IMR-90 (cell line): ENCODE results near the gene TMEM14B. TPM values are rescaled to one million over a fixed set of nuclear protein-coding genes. Genes with fewer than 3 reads are reported as not detected.
A peak's percentile ranks its signal among the peaks of the same experiment; 100 is the strongest.

Source experiments
- ATAC-seq: fragments of 200-7000 bp; cut with Tn5 transposase; 2 replicates; pipeline ENCODE4 v1.9.1; 2020; ENCODE audit warnings: low read depth, mild to moderate bottlenecking, moderate library complexity
- BruUV-seq: library from RNA; stranded (reverse); fragments of 400-500 nt; replicated peaks from 2 replicates; lab custom pipeline; 2021; lab: Mats Ljungman, UMichigan
- CTCF ChIA-PET: fragments of 300-600 bp; formaldehyde crosslinking; extraction: SDS; loops from one replicate; lab custom pipeline; 2021; ENCODE audit warnings: antibody characterized with exemption; lab: Yijun Ruan, JAX
- POLR2A ChIA-PET: fragments of 300-600 bp; sonication (Branson Sonifier 250); formaldehyde crosslinking; loops from one replicate; lab custom pipeline; 2022; ENCODE audit warnings: antibody characterized with exemption; ENCODE audit not compliant: unreplicated experiment; lab: Charles Lee
- DNase-seq: peaks from one replicate; pipeline ENCODE4 v3.0.0; 2013
- H2AFZ ChIP-seq: replicated peaks from 2 replicates; pipeline ENCODE3; 2013; ENCODE audit warnings: low read length, mild to moderate bottlenecking; ENCODE audit not compliant: poor library complexity
- H2AK5ac ChIP-seq: 2 replicates; pipeline ENCODE4 v1.6.1; 2013; ENCODE audit warnings: low read depth, low read length, inconsistent platforms
- H2AK9ac ChIP-seq: replicated peaks from 2 replicates; pipeline ENCODE3; 2013; ENCODE audit warnings: mild to moderate bottlenecking, low read depth, low read length, moderate library complexity; ENCODE audit not compliant: poor library complexity
- H2BK120ac ChIP-seq: 2 replicates; pipeline ENCODE4 v1.6.1; 2013; ENCODE audit warnings: low read depth, low read length, inconsistent platforms
- H2BK15ac ChIP-seq: 3 replicates; pipeline ENCODE4 v1.6.1; 2013; ENCODE audit warnings: low read depth, low read length, inconsistent platforms
- H2BK20ac ChIP-seq: 2 replicates; pipeline ENCODE4 v1.6.1; 2013; ENCODE audit warnings: low read depth, mild to moderate bottlenecking, inconsistent platforms, low read length, moderate library complexity
- H2BK5ac ChIP-seq: 2 replicates; pipeline ENCODE4 v1.6.1; 2013; ENCODE audit warnings: mild to moderate bottlenecking, low read depth, low read length, inconsistent platforms; ENCODE audit not compliant: poor library complexity, severe bottlenecking
- H3K14ac ChIP-seq: replicated peaks from 2 replicates; pipeline ENCODE4 v1.6.1; 2013; ENCODE audit warnings: low read depth, low read length, inconsistent platforms
- H3K18ac ChIP-seq: 2 replicates; pipeline ENCODE4 v1.6.1; 2013; ENCODE audit warnings: low read depth, low read length, control low read depth
- H3K23ac ChIP-seq: 2 replicates; pipeline ENCODE4 v1.6.1; 2013; ENCODE audit warnings: low read depth, low read length, inconsistent platforms
- H3K27ac ChIP-seq: 2 replicates; pipeline ENCODE4 v1.5.1; 2013; ENCODE audit warnings: mild to moderate bottlenecking, control low read depth, low read length; ENCODE audit not compliant: insufficient read depth
- H3K27me3 ChIP-seq: 2 replicates; pipeline ENCODE4 v1.6.1; 2013; ENCODE audit warnings: low read length; ENCODE audit not compliant: control insufficient read depth, insufficient read depth
- H3K36me3 ChIP-seq: 2 replicates; pipeline ENCODE4 v1.6.1; 2013; ENCODE audit warnings: low read length, mixed read lengths; ENCODE audit not compliant: control insufficient read depth, insufficient read depth
- H3K4ac ChIP-seq: 2 replicates; pipeline ENCODE4 v1.6.1; 2013; ENCODE audit warnings: low read depth, low read length, inconsistent platforms
- H3K4me1 ChIP-seq: 2 replicates; pipeline ENCODE4 v1.6.1; 2013; ENCODE audit warnings: low read length, mixed read lengths; ENCODE audit not compliant: control insufficient read depth, insufficient read depth
- H3K4me2 ChIP-seq: 2 replicates; pipeline ENCODE4 v1.6.1; 2013; ENCODE audit warnings: low read depth, mild to moderate bottlenecking, control low read depth, low read length, moderate library complexity
- H3K4me3 ChIP-seq: 2 replicates; pipeline ENCODE4 v1.5.1; 2013; ENCODE audit warnings: low read depth, mild to moderate bottlenecking, control low read depth, low read length, moderate library complexity; ENCODE audit not compliant: insufficient read depth
- H3K56ac ChIP-seq: 2 replicates; pipeline ENCODE4 v1.6.1; 2013; ENCODE audit warnings: low read length, inconsistent platforms; ENCODE audit not compliant: insufficient read depth; ENCODE audit errors: extremely low read depth
- H3K79me1 ChIP-seq, 2 experiments: 2 replicates each; pipeline ENCODE4 v1.6.1; 2013; ENCODE audit warnings: low read length in 2 of 2, inconsistent platforms in 1 of 2, low read depth in 1 of 2
- H3K9ac ChIP-seq: 2 replicates; pipeline ENCODE4 v1.6.1; 2013; ENCODE audit warnings: low read depth, low read length, control low read depth
- H3K9me1 ChIP-seq: 2 replicates; pipeline ENCODE4 v1.6.1; 2013; ENCODE audit warnings: low read length, inconsistent platforms; ENCODE audit not compliant: insufficient read depth
- H3K9me3 ChIP-seq: 2 replicates; pipeline ENCODE4 v1.6.1; 2013; ENCODE audit warnings: low read length; ENCODE audit not compliant: control insufficient read depth, insufficient read depth
- H4K20me1 ChIP-seq: 2 replicates; pipeline ENCODE4 v1.6.1; 2013; ENCODE audit warnings: low read length, inconsistent platforms; ENCODE audit not compliant: insufficient read depth
- H4K5ac ChIP-seq: 2 replicates; pipeline ENCODE4 v1.6.1; 2013; ENCODE audit warnings: mild to moderate bottlenecking, low read depth, low read length, control low read depth
- H4K8ac ChIP-seq, 2 experiments: 2 replicates each; pipeline ENCODE4 v1.6.1; 2013; ENCODE audit warnings: low read depth in 2 of 2, low read length in 2 of 2, control low read depth in 1 of 2, inconsistent platforms in 1 of 2
- H4K91ac ChIP-seq: 2 replicates; pipeline ENCODE4 v1.6.1; 2013; ENCODE audit warnings: low read depth, low read length, inconsistent platforms; ENCODE audit not compliant: insufficient read depth
- CEBPB ChIP-seq: IDR thresholded peaks from 2 replicates; pipeline ENCODE4 v1.6.1; 2012; ENCODE audit warnings: low read depth, low read length, improper control_type of control experiment
- FOS ChIP-seq: fragments of 150-350 bp; IDR thresholded peaks from 2 replicates; pipeline ENCODE4 v1.6.1; 2016; ENCODE audit warnings: low read depth, low read length
- MAFK ChIP-seq: IDR thresholded peaks from 2 replicates; pipeline ENCODE4 v1.6.1; 2012; ENCODE audit warnings: low read depth, low read length, improper control_type of control experiment
- WGBS, 2 experiments: methylation state at CpG; one replicate each; pipeline versions ENCODE4 v1.1.5 to v1.1.7; 2013; ENCODE audit warnings: missing lambda C conversion rate in 2 of 2; ENCODE audit not compliant: insufficient read length in 1 of 2; ENCODE audit errors: extremely low coverage in 2 of 2; 5-methylcytosine and 5-hydroxymethylcytosine counted together
- dilution Hi-C: fragments of 300-500 bp; cut with HindIII; formaldehyde crosslinking; loops from one replicate; pipeline ENCODE4 v1.14.3; 2018; ENCODE audit warnings: low sequenced_read_pairs; ENCODE audit not compliant: unreplicated experiment
- in situ Hi-C: fragments of 300-500 bp; cut with MboI; formaldehyde crosslinking; loops from 3 replicates; pipeline ENCODE4 v1.14.3; 2019; ENCODE audit warnings: low sequenced_read_pairs, inconsistent platforms, mixed read lengths
- intact Hi-C: fragments of 100-400 bp; cut with micrococcal nuclease; formaldehyde crosslinking; loops from 2 replicates; pipeline ENCODE4 v1.10.0; 2022
- polyA plus RNA-seq, 3 experiments: library from polyadenylated mRNA; depleted of rRNA; stranded (reverse); fragments of >200 nt; gene quantifications; 2 replicates each; pipeline ENCODE4 v1.2.3, GENCODE V29; 2012; ENCODE audit warnings: low replicate concordance in 1 of 3
- total RNA-seq: library from RNA; depleted of rRNA; stranded (reverse); fragments of >200 nt; gene quantifications from 2 replicates; pipeline ENCODE4 v1.2.3, GENCODE V29; 2012
- TF ChIP-seq, protein P1 (sequence below): fragments of 150-350 bp; IDR thresholded peaks from 2 replicates; pipeline ENCODE4 v1.6.1; 2017; ENCODE audit warnings: mild to moderate bottlenecking, antibody characterized with exemption, low read length, low read depth

TMEM14B gene
- total and polyA plus RNA-seq, 2 of the 4 experiments (the other 2 are of a cell fraction), result 66.5 to 81.4 TPM

GRCh38 chr6:10800810-10801209, 53.2 kb downstream of the TMEM14B start:
- Histone ChIP-seq H3K4me3 (no peak overlapping the region), H4K8ac (no peak overlapping the region), H2AK5ac (no peak overlapping the region), H3K27ac (no peak overlapping the region), H2BK15ac (no peak overlapping the region), H3K9me3 (no peaks in the 10 kb centered on the region), H3K36me3 (no peaks in the 10 kb centered on the region), H3K9ac (no peak overlapping the region), H4K91ac (no peak overlapping the region), H3K4ac (no peak overlapping the region), H3K23ac (no peak overlapping the region), H3K56ac (no peak overlapping the region), H3K14ac (no peak overlapping the region), H4K20me1 (no peaks in the 10 kb centered on the region), H3K27me3 (no peaks in the 10 kb centered on the region), H2AFZ (no peak overlapping the region), H2BK5ac (no peak overlapping the region), H2AK9ac (no peak overlapping the region), H2BK120ac (no peak overlapping the region), H3K4me1 (no peaks in the 10 kb centered on the region), H3K18ac (no peak overlapping the region), H2BK20ac (no peak overlapping the region), H4K5ac (no peak overlapping the region), H3K4me2 (no peak overlapping the region), H3K9me1 (no peaks in the 10 kb centered on the region), H3K79me1 (no peaks in the 10 kb centered on the region)
- ATAC-seq (peak; percentile 77), DNase-seq (peak; percentile 60)
- WGBS, 2 experiments, result 38% methylated on average over 2 of the region's 3 CpGs; no CpG with 5 or more reads in 1 of the 2 experiments
- ChIA-PET POLR2A (no interaction called here), CTCF (interaction anchor here (0.6 to 1.0 kb wide), 6 partner anchors 18 to 322 kb away, joined by 3 to 9 read pairs (median 3); no protein-coding TSS in a partner anchor)
- in situ Hi-C loops, result loop anchor here (5.0 kb wide), 1 partner anchor 324 kb away; no protein-coding TSS in a partner anchor
- intact Hi-C loops, result loop anchor here (1.0 to 5.0 kb wide), 5 partner anchors 79 to 323 kb away; partner anchors contain the start of genes C6orf52, PAK1IP1 and TMEM14C
- dilution Hi-C loops, result no loop called here
- peak; percentile 79 for TF ChIP-seq CEBPB
- TF ChIP-seq FOS, result peak; percentile 70
- TF ChIP-seq, protein P1, sequence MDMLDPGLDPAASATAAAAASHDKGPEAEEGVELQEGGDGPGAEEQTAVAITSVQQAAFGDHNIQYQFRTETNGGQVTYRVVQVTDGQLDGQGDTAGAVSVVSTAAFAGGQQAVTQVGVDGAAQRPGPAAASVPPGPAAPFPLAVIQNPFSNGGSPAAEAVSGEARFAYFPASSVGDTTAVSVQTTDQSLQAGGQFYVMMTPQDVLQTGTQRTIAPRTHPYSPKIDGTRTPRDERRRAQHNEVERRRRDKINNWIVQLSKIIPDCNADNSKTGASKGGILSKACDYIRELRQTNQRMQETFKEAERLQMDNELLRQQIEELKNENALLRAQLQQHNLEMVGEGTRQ, result no peak
- peak; percentile 68; the same call in 1 of the 2 replicates for TF ChIP-seq MAFK
- BruUV-seq, result no TSS peak
